OCI-LY7 (cell line): Measurements from ENCODE around the gene BMPR1B. TPM values are rescaled to one million over a fixed set of nuclear protein-coding genes. Genes with fewer than 3 reads are reported as not detected.

ENCODE experiments used
- BruUV-seq: library from RNA; stranded (reverse); fragments of 400-500 nt; replicated peaks from 2 replicates; lab custom pipeline; 2021; lab: Mats Ljungman, UMichigan
- CTCF ChIA-PET: fragments of 300-600 bp; sonication (Branson Sonifier 250); formaldehyde crosslinking; loops from one replicate; lab custom pipeline; 2022; ENCODE audit warnings: antibody characterized with exemption; ENCODE audit not compliant: unreplicated experiment; lab: Charles Lee
- POLR2A ChIA-PET: fragments of 300-600 bp; sonication (Branson Sonifier 250); formaldehyde crosslinking; loops from one replicate; lab custom pipeline; 2022; ENCODE audit warnings: antibody characterized with exemption; lab: Charles Lee
- DNase-seq: peaks from one replicate; pipeline ENCODE4 v3.0.0-alpha.2; 2015; ENCODE audit warnings: low spot score
- H2AFZ ChIP-seq: fragments of 200-600 bp; sonication (generic), shearing (Covaris generic); 2 replicates; pipeline ENCODE4 v1.6.1; 2014; ENCODE audit warnings: mild to moderate bottlenecking, antibody characterized with exemption, low read length, moderate library complexity
- H3K27ac ChIP-seq: fragments of 200-600 bp; sonication (generic); 2 replicates; pipeline ENCODE4 v1.5.1; 2014; ENCODE audit warnings: mixed run types, low read depth, mild to moderate bottlenecking, moderate library complexity, low read length, inconsistent platforms; ENCODE audit not compliant: poor library complexity, severe bottlenecking
- H3K36me3 ChIP-seq: fragments of 200-600 bp; sonication (generic); 2 replicates; pipeline ENCODE4 v1.6.1; 2014; ENCODE audit warnings: mild to moderate bottlenecking, antibody characterized with exemption, low read length, moderate library complexity, mixed read lengths; ENCODE audit not compliant: insufficient read depth
- H3K4me1 ChIP-seq: fragments of 200-600 bp; sonication (generic); 2 replicates; pipeline ENCODE4 v1.5.1; 2014; ENCODE audit warnings: mild to moderate bottlenecking, low read length; ENCODE audit not compliant: insufficient read depth, poor library complexity, severe bottlenecking
- H3K4me2 ChIP-seq: fragments of 200-600 bp; sonication (generic); 2 replicates; pipeline ENCODE4 v1.6.1; 2014; ENCODE audit warnings: mild to moderate bottlenecking, low read length
- H3K4me3 ChIP-seq: fragments of 200-600 bp; sonication (generic); 2 replicates; pipeline ENCODE4 v1.5.1; 2014; ENCODE audit warnings: mild to moderate bottlenecking, low read depth, low read length; ENCODE audit not compliant: poor library complexity, severe bottlenecking
- H3K79me2 ChIP-seq: fragments of 200-600 bp; sonication (generic); 2 replicates; pipeline ENCODE4 v1.6.1; 2016; ENCODE audit warnings: low read depth, mild to moderate bottlenecking, low read length, moderate library complexity, mixed read lengths; ENCODE audit not compliant: insufficient read depth
- H3K9me2 ChIP-seq: fragments of 200-600 bp; sonication (generic); 2 replicates; pipeline ENCODE4 v1.6.1; 2016; ENCODE audit warnings: mild to moderate bottlenecking, low read length, mixed read lengths; ENCODE audit not compliant: insufficient read depth
- H3K9me3 ChIP-seq: fragments of 200-600 bp; sonication (generic); 2 replicates; pipeline ENCODE4 v1.6.1; 2014; ENCODE audit warnings: mild to moderate bottlenecking, mixed run types, low read length, mixed read lengths
- H4K20me1 ChIP-seq: fragments of 200-600 bp; sonication (generic); 2 replicates; pipeline ENCODE4 v1.6.1; 2014; ENCODE audit warnings: mild to moderate bottlenecking, antibody characterized with exemption, low read length, moderate library complexity, mixed read lengths; ENCODE audit not compliant: insufficient read depth
- EZH2phosphoT487 ChIP-seq: fragments of 200-600 bp; sonication (generic); IDR thresholded peaks from 2 replicates; pipeline ENCODE4 v1.6.1; 2018; ENCODE audit warnings: low read depth, borderline replicate concordance, mild to moderate bottlenecking, mixed run types, antibody characterized with exemption, low read length, moderate library complexity, mixed read lengths
- intact Hi-C: fragments of 100-400 bp; cut with micrococcal nuclease; formaldehyde crosslinking; loops from one replicate; pipeline ENCODE4 v1.10.0; 2022; ENCODE audit not compliant: unreplicated experiment
- total RNA-seq, 2 experiments: library from RNA; depleted of rRNA in 1 of 2; stranded (reverse); fragments of >200 nt in 1 of 2; shearing (Covaris generic) in 1 of 2; gene quantifications; 2 replicates each; pipeline ENCODE4 v1.2.3, GENCODE V29; 2014 to 2022
- TF ChIP-seq, protein P1 (sequence below): fragments of 200-600 bp; sonication (generic); conservative IDR thresholded peaks from 2 replicates; pipeline ENCODE4 v1.5.1; 2014; ENCODE audit warnings: mild to moderate bottlenecking, antibody characterized with exemption, low read length, moderate library complexity, mixed read lengths

BMPR1B gene
- total RNA-seq, 2 experiments from 2014 or later = not detected

DNA sequence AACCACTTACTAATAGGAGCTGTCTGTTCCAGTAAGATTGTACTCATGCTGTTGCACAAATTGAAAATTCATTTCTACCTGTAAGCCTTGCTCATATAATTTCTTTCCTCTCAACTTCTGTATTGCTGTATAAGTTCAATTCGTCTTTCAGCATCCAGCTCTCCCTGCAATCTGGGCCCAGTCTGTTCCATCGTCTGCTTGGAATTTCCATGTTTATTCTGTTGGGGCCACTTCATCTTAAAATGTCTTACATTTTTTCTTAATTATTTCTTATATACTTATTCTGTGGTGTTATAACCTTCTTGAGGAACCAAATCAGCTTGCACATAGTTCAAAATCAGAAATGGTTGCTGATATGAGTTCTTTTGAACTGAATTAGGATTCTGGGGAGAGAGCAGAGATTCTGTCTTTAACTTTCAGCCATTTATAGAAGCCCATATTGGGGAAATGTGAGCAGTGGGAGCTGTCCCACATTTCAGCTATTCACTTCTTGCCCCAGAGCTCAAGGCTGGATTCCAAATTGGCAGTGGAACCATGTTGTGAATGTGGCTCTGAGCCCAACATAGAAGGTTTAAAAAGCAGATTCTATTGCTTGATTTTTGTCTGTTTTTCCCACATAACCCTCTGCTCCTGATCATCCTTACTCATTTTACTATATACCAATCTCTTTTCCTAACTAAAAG lies 291.9 kb downstream of the BMPR1B start:
- H3K9me2 ChIP-seq = no peaks in the 10 kb centered on the region
- TF ChIP-seq, protein P1, sequence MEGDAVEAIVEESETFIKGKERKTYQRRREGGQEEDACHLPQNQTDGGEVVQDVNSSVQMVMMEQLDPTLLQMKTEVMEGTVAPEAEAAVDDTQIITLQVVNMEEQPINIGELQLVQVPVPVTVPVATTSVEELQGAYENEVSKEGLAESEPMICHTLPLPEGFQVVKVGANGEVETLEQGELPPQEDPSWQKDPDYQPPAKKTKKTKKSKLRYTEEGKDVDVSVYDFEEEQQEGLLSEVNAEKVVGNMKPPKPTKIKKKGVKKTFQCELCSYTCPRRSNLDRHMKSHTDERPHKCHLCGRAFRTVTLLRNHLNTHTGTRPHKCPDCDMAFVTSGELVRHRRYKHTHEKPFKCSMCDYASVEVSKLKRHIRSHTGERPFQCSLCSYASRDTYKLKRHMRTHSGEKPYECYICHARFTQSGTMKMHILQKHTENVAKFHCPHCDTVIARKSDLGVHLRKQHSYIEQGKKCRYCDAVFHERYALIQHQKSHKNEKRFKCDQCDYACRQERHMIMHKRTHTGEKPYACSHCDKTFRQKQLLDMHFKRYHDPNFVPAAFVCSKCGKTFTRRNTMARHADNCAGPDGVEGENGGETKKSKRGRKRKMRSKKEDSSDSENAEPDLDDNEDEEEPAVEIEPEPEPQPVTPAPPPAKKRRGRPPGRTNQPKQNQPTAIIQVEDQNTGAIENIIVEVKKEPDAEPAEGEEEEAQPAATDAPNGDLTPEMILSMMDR = no peak
- TF ChIP-seq EZH2phosphoT487 = no peak
- no peaks in the 10 kb centered on the region for H4K20me1 ChIP-seq
- no peaks in the 10 kb centered on the region for H3K9me3 ChIP-seq
- H3K36me3 ChIP-seq = no peaks in the 10 kb centered on the region
- H2AFZ ChIP-seq = no peak overlapping the region
- H3K4me2 ChIP-seq = no peak overlapping the region
- H3K4me3 ChIP-seq = no peak overlapping the region
- H3K27ac ChIP-seq = no peak overlapping the region
- ChIA-PET CTCF (no interaction called here), POLR2A (interaction anchor here (0.7 to 1.2 kb wide), 2 partner anchors 9 to 13 kb away, joined by 3 to 6 read pairs; no protein-coding TSS in a partner anchor)
- H3K79me2 ChIP-seq = no peaks in the 10 kb centered on the region
- intact Hi-C loops = no loop called here
- no peak for DNase-seq
- H3K4me1 ChIP-seq = no peaks in the 10 kb centered on the region
- no TSS peak for BruUV-seq

DNA sequence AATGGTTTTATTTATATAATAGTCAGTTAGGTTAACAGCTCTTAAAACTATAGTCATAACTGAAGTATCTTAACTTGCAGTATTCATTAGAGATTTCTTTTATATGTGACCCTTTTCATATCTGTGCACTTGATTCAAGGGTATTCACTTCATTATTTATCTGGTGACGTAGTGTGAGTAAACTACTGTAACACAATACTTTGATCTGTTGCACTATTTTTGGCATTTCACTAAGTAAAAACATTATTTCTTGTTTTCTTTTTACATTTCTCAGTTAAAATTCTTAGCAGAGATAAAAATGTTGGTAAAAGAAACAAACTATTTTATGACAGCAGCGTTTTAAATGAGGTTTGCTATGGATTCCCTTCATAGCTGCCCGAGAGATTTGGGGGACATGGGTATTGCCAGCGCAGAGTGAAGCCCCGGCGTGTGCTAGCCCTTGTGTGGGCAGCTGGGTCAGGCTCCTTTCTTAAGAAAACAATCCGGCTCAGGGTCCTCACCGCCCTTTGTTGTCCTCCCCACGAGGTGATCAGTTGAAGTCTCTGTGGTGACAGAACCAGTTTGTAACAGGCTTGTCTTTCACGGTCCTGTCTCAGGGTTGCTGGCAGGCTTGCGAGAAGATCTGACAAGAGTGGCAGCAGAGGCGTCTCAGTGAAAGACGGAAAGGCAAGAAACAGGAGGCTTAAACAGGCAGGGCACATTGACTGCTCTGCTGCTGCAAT lies 293.4 kb downstream of the BMPR1B start:
- no peaks in the 10 kb centered on the region for H3K36me3 ChIP-seq
- intact Hi-C loops = no loop called here
- H4K20me1 ChIP-seq = no peaks in the 10 kb centered on the region
- no TSS peak for BruUV-seq
- H3K27ac ChIP-seq = no peak overlapping the region
- no peak overlapping the region for H3K4me3 ChIP-seq
- H3K4me1 ChIP-seq = no peaks in the 10 kb centered on the region
- POLR2A ChIA-PET = interaction anchor here (0.6 kb wide), 1 partner anchor 30 kb away, joined by 4 read pairs; no protein-coding TSS in a partner anchor
- H3K79me2 ChIP-seq = no peaks in the 10 kb centered on the region
- H3K4me2 ChIP-seq = no peak overlapping the region
- no peak for TF ChIP-seq EZH2phosphoT487
- TF ChIP-seq, protein P1 = no peak
- CTCF ChIA-PET = no interaction called here
- H3K9me3 ChIP-seq = no peaks in the 10 kb centered on the region
- H2AFZ ChIP-seq = no peak overlapping the region
- H3K9me2 ChIP-seq = no peaks in the 10 kb centered on the region
- no peak for DNase-seq

DNA sequence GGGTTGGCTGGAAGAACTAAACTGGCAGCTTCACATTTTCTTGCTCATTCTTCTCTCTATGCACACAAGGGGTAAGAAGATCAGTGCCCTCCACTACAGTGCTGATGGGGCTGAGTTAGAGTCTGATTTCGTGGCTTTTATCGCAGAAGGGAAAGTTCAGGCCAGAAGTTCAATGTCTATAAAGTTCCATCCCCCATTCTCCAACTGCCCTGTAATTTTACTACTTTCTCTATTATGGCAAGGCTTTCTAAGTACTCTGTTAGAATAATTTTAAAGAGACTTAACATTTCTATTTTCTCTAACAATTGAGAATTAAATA lies 293.9 kb downstream of the BMPR1B start:
- no peak overlapping the region for H2AFZ ChIP-seq
- H3K4me2 ChIP-seq = no peak overlapping the region
- H4K20me1 ChIP-seq = no peaks in the 10 kb centered on the region
- H3K4me1 ChIP-seq = no peaks in the 10 kb centered on the region
- BruUV-seq = no TSS peak
- no peak overlapping the region for H3K4me3 ChIP-seq
- no peaks in the 10 kb centered on the region for H3K9me2 ChIP-seq
- no peaks in the 10 kb centered on the region for H3K9me3 ChIP-seq
- H3K27ac ChIP-seq = no peak overlapping the region
- DNase-seq = no peak
- TF ChIP-seq EZH2phosphoT487 = no peak
- TF ChIP-seq, protein P1 = no peak
- CTCF ChIA-PET = no interaction called here
- no peaks in the 10 kb centered on the region for H3K36me3 ChIP-seq
- H3K79me2 ChIP-seq = no peaks in the 10 kb centered on the region
- intact Hi-C loops = no loop called here
- POLR2A ChIA-PET = interaction anchor here (0.6 kb wide), 1 partner anchor 31 kb away, joined by 4 read pairs; no protein-coding TSS in a partner anchor
